CD4-positive, CD25-positive, alpha-beta regulatory T cell (primary cell): ENCODE measurements around the gene TNIK. TPM values are rescaled to one million over a fixed set of nuclear protein-coding genes. Genes with fewer than 3 reads are reported as not detected.
"Not testable (repeated sequence)": the region's sequence is repeated elsewhere in the genome, so short reads cannot be mapped to it uniquely, and the experiment has no call there.

Source experiments
- ATAC-seq, 2 donors: fragments of 150-1000 bp; cut with Tn5 transposase; one replicate each; pipeline ENCODE4 v1.10.0; 2021; ENCODE audit warnings: low read depth in 2 of 2, moderate number of reproducible peaks in 2 of 2, moderate library complexity in 1 of 2
- DNase-seq, 3 donors: peaks; one replicate each; pipeline versions ENCODE4 v3.0.0 to v3.0.0-alpha.2; 2012 to 2022; ENCODE audit warnings: mixed read lengths in 1 of 3
- H3K27ac ChIP-seq: one replicate; pipeline ENCODE4 v1.7.0; 2013; ENCODE audit warnings: mild to moderate bottlenecking, low read length; ENCODE audit not compliant: insufficient read depth, poor library complexity, severe bottlenecking
- H3K27me3 ChIP-seq: one replicate; pipeline ENCODE4 v1.7.0; 2013; ENCODE audit warnings: low read length; ENCODE audit not compliant: control insufficient read depth, insufficient read depth
- H3K36me3 ChIP-seq: one replicate; pipeline ENCODE4 v1.7.0; 2013; ENCODE audit warnings: mild to moderate bottlenecking, low read length, moderate library complexity; ENCODE audit not compliant: control insufficient read depth, insufficient read depth
- H3K4me1 ChIP-seq: 2 replicates; pipeline ENCODE4 v1.7.0; 2013; ENCODE audit warnings: mild to moderate bottlenecking, low read length; ENCODE audit not compliant: insufficient read depth, control insufficient read depth, poor library complexity, severe bottlenecking
- H3K4me3 ChIP-seq: one replicate; pipeline ENCODE4 v1.7.0; 2013; ENCODE audit warnings: low read depth, mild to moderate bottlenecking, low read length, moderate library complexity
- H3K9me3 ChIP-seq, 2 experiments: 1 replicate in 1 of 2; 2 replicates in 1 of 2; pipeline ENCODE4 v1.7.0; 2013; ENCODE audit warnings: low read length in 2 of 2, mild to moderate bottlenecking in 1 of 2, moderate library complexity in 1 of 2; ENCODE audit not compliant: control insufficient read depth in 2 of 2
- H3K27ac Mint-ChIP-seq, 3 donors: one replicate each; pipeline ENCODE4 v1.8.0; 2020 to 2022; ENCODE audit warnings: mild to moderate bottlenecking in 3 of 3, mixed read lengths in 3 of 3, moderate library complexity in 2 of 3
- H3K27me3 Mint-ChIP-seq: one replicate; pipeline ENCODE4 v1.8.0; 2022; ENCODE audit warnings: mild to moderate bottlenecking, mixed read lengths
- H3K36me3 Mint-ChIP-seq: one replicate; pipeline ENCODE4 v1.8.0; 2020; ENCODE audit warnings: mixed read lengths
- H3K4me1 Mint-ChIP-seq, 4 donors: one replicate each; pipeline ENCODE4 v1.8.0; 2020 to 2022; ENCODE audit warnings: mixed read lengths in 4 of 4, mild to moderate bottlenecking in 1 of 4
- H3K4me3 Mint-ChIP-seq, 4 donors: one replicate each; pipeline ENCODE4 v1.8.0; 2020 to 2022; ENCODE audit warnings: mild to moderate bottlenecking in 4 of 4, mixed read lengths in 4 of 4, moderate library complexity in 3 of 4
- H3K9me3 Mint-ChIP-seq, 7 donors: one replicate each; pipeline ENCODE4 v1.8.0; 2020 to 2022; ENCODE audit warnings: mixed read lengths in 7 of 7, mild to moderate bottlenecking in 3 of 7, moderate library complexity in 2 of 7
- polyA plus RNA-seq, 4 donors: library from polyadenylated mRNA; unstranded; fragments of 300-500 nt; fragmentation: Illumina TruSeq; gene quantifications; one replicate each; pipeline ENCODE4 v1.2.3, GENCODE V29; 2021
- total RNA-seq: library from RNA; stranded (reverse); gene quantifications from one replicate; pipeline ENCODE4 v1.2.3, GENCODE V29; 2022

TNIK gene
- total and polyA plus RNA-seq, 5 donors from 2014 or later, result 14.7 to 162 (median 22.3) TPM

GRCh38 chr3:171249245-171249644 lies 211.0 kb downstream of the TNIK start:
- Histone ChIP-seq H3K36me3 (no peaks in the 10 kb centered on the region), H3K27ac (peak overlapping the region; percentile 72), H3K4me1 (peaks cover 83% of the 10 kb centered on the region), H3K4me3 (peak overlapping the region; percentile 86), H3K9me3 (no peaks in the 10 kb centered on the region), H3K27me3 (no peaks in the 10 kb centered on the region)
- Mint-ChIP-seq H3K4me3 (no peak overlapping the region), H3K9me3 (peaks cover 0 to 3% (median 0%) of the 10 kb centered on the region in 7 donors), H3K27ac (no peak overlapping the region), H3K36me3 (peaks cover 3% of the 10 kb centered on the region), H3K4me1 (peaks cover 11 to 42% (median 25%) of the 10 kb centered on the region in 4 donors), H3K27me3 (no peaks in the 10 kb centered on the region)
- ATAC-seq, result no peak
- DNase-seq, result no peak

GRCh38 chr3:171248426-171249111 lies 211.6 kb downstream of the TNIK start:
- Histone ChIP-seq H3K4me1 (peaks cover 76% of the 10 kb centered on the region), H3K9me3 (no peaks in the 10 kb centered on the region), H3K4me3 (peak overlapping the region; percentile 86), H3K27ac (peak overlapping the region; percentile 72), H3K27me3 (no peaks in the 10 kb centered on the region), H3K36me3 (no peaks in the 10 kb centered on the region)
- no peaks in the 10 kb centered on the region for H3K27me3 Mint-ChIP-seq
- H3K9me3 Mint-ChIP-seq, result peaks cover 0 to 3% (median 0%) of the 10 kb centered on the region in 7 donors
- DNase-seq (peak in 2 of 3 donors; percentile 44 to 70), ATAC-seq (peak; percentile 45 to 62)
- no peak overlapping the region for H3K4me3 Mint-ChIP-seq
- peaks cover 3% of the 10 kb centered on the region for H3K36me3 Mint-ChIP-seq
- H3K27ac Mint-ChIP-seq, result no peak overlapping the region
- peaks cover 8 to 38% (median 19%) of the 10 kb centered on the region in 4 donors for H3K4me1 Mint-ChIP-seq

DNA sequence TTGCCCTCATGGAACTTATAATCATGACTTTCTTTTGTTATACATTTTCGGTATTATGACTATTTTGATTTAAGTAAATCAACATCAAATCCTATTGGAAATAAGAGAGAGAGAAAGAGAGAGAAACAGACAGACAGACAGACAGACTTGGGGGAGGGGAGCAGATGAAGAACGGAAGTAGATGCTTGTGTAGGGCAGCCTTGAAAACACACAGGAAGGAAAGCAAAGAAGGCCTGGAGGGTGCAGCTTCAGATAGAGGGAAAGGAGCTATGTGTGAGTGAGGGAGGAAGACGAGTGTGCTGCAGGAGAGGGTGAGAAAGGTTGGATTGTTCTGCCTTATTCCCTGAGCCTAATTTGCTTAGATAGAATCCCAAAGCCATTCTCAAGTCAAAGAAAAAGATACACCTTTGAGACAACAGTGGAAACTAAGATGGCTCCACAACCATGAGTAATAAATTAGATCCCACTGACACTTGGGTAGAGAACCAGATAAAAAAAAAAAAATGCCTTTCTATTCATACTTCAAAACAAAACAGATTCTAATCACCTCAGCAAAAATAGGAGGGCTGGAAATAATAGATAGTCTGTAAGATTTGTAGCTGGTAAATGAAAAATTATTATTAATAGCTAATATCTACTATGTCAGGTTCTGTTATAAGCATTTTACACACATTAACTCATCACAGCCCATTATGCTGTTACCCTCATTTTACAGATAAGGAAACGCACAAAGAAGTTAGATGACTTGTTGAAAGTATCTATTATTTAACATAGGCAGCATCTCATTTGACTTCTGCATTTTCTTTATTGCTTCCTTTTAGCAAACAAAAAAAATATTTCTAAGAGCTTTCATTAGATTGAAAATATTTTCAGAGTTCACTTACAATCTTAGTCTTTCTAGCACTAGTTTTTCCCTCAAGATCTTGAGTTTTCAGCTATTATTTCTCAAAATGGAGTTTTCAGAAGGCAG lies 214.1 kb downstream of the TNIK start:
- ATAC-seq (no peak), DNase-seq (peak in 1 of 3 donors; percentile 60)
- Histone ChIP-seq H3K4me3 (peak overlapping the region; percentile 86), H3K36me3 (no peaks in the 10 kb centered on the region), H3K27ac (peak overlapping the region; percentile 72), H3K4me1 (peaks cover 52% of the 10 kb centered on the region), H3K27me3 (no peaks in the 10 kb centered on the region), H3K9me3 (no peaks in the 10 kb centered on the region)
- H3K27ac Mint-ChIP-seq, result no peak overlapping the region
- peaks cover 6% of the 10 kb centered on the region for H3K36me3 Mint-ChIP-seq
- no peak overlapping the region for H3K4me3 Mint-ChIP-seq
- no peaks in the 10 kb centered on the region for H3K27me3 Mint-ChIP-seq
- H3K4me1 Mint-ChIP-seq, result peaks cover 0 to 21% (median 8%) of the 10 kb centered on the region in 4 donors
- peaks cover 0 to 2% (median 0%) of the 10 kb centered on the region in 7 donors for H3K9me3 Mint-ChIP-seq

GRCh38 chr3:171242951-171243350 lies 217.3 kb downstream of the TNIK start:
- ATAC-seq, result no peak
- H3K36me3 Mint-ChIP-seq, result peaks cover 15% of the 10 kb centered on the region
- no peak overlapping the region for H3K27ac Mint-ChIP-seq
- Histone ChIP-seq H3K4me3 (no peak overlapping the region), H3K36me3 (no peaks in the 10 kb centered on the region), H3K27ac (no peak overlapping the region), H3K4me1 (peaks cover 22% of the 10 kb centered on the region), H3K9me3 (no peaks in the 10 kb centered on the region), H3K27me3 (no peaks in the 10 kb centered on the region)
- H3K4me1 Mint-ChIP-seq, result peaks cover 7 to 26% (median 16%) of the 10 kb centered on the region in 4 donors
- no peaks in the 10 kb centered on the region for H3K9me3 Mint-ChIP-seq
- no peak for DNase-seq
- no peak overlapping the region for H3K4me3 Mint-ChIP-seq
- no peaks in the 10 kb centered on the region for H3K27me3 Mint-ChIP-seq

DNA sequence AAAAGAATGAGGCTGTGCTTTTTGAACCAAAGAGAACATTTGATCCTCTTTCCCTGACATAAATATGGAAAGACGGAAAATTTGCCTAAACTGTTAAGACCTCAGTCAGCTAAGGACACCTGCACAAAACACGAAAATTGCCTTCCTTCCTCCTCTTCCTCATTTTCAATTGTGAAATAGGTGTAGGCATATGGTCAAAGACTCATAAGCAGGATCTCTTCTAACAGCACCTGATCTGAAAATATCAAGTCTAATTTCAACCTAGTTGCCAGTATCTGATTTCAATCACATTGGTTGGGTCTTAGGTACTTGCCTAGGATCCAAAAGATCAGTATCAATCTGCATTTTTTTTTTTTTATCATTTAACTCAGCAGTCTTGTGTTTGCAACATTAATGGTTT lies 218.0 kb downstream of the TNIK start:
- Mint-ChIP-seq H3K4me3 (no peak overlapping the region), H3K27me3 (no peaks in the 10 kb centered on the region), H3K9me3 (no peaks in the 10 kb centered on the region), H3K36me3 (peaks cover 15% of the 10 kb centered on the region), H3K4me1 (peaks cover 7 to 28% (median 20%) of the 10 kb centered on the region in 4 donors), H3K27ac (peak overlapping the region in 2 of 3 donors; percentile 15 to 59)
- no peak overlapping the region for H3K27ac ChIP-seq
- no peaks in the 10 kb centered on the region for H3K27me3 ChIP-seq
- H3K36me3 ChIP-seq, result no peaks in the 10 kb centered on the region
- ATAC-seq (no peak), DNase-seq (no peak)
- no peak overlapping the region for H3K4me3 ChIP-seq
- H3K9me3 ChIP-seq, result no peaks in the 10 kb centered on the region
- peaks cover 15% of the 10 kb centered on the region for H3K4me1 ChIP-seq

GRCh38 chr3:171241655-171242054 lies 218.6 kb downstream of the TNIK start:
- H3K4me3 Mint-ChIP-seq, ATAC-seq, DNase-seq, H3K9me3 Mint-ChIP-seq, H3K27ac ChIP-seq, H3K27me3 Mint-ChIP-seq, H3K4me3 ChIP-seq, H3K9me3 ChIP-seq, H3K36me3 ChIP-seq, H3K27ac Mint-ChIP-seq, H3K27me3 ChIP-seq: not testable (repeated sequence)
- Mint-ChIP-seq H3K4me1 (peaks cover 12 to 32% (median 23%) of the 10 kb centered on the region in 4 donors), H3K36me3 (peaks cover 15% of the 10 kb centered on the region)
- H3K4me1 ChIP-seq, result peaks cover 10% of the 10 kb centered on the region

- Mint-ChIP-seq H3K36me3 (peaks cover 19% of the 10 kb centered on the region), H3K27ac (peak overlapping the region in 1 of 3 donors; percentile 12), H3K27me3 (no peaks in the 10 kb centered on the region), H3K4me1 (peaks cover 21 to 42% (median 25%) of the 10 kb centered on the region in 4 donors), H3K9me3 (no peaks in the 10 kb centered on the region), H3K4me3 (peak overlapping the region in 1 of 4 donors; percentile 61)
- ATAC-seq, result no peak
- H3K27me3 ChIP-seq, result no peaks in the 10 kb centered on the region
- H3K27ac ChIP-seq, result no peak overlapping the region
- no peak for DNase-seq
- H3K4me1 ChIP-seq, result no peaks in the 10 kb centered on the region
- no peaks in the 10 kb centered on the region for H3K36me3 ChIP-seq
- no peak overlapping the region for H3K4me3 ChIP-seq
- H3K9me3 ChIP-seq, result no peaks in the 10 kb centered on the region
These were observed 219.7 kb downstream of the TNIK start for GRCh38 chr3:171240504-171240835.
